Upper lobe of left lung (tissue), 6 donors: ENCODE data around the gene SECTM1. TPM values are rescaled to one million over a fixed set of nuclear protein-coding genes. Genes with fewer than 3 reads are reported as not detected.

Source experiments
- ATAC-seq, 2 donors: fragments of 200-7000 bp; cut with Tn5 transposase; one replicate each; pipeline ENCODE4 v1.9.1; 2022; ENCODE audit warnings: mild to moderate bottlenecking in 2 of 2, moderate library complexity in 2 of 2; ENCODE audit not compliant: low FRiP score in 2 of 2
- DNase-seq, 2 donors: peaks; one replicate each; pipeline ENCODE4 v3.0.0-alpha.2; 2019 to 2020
- H3K27ac ChIP-seq, 4 donors: fragments of 200-600 bp; sonication (generic); one replicate each; pipeline ENCODE4 v1.5.1; 2016 to 2019
- H3K27me3 ChIP-seq, 4 donors: fragments of 200-600 bp; sonication (generic); one replicate each; pipeline ENCODE4 v1.5.1; 2017 to 2019
- H3K36me3 ChIP-seq, 4 donors: fragments of 200-600 bp; sonication (generic); one replicate each; pipeline ENCODE4 v1.5.1; 2016 to 2019
- H3K4me1 ChIP-seq, 4 donors: fragments of 200-600 bp; sonication (generic); one replicate each; pipeline ENCODE4 v1.5.1; 2018 to 2019
- H3K4me3 ChIP-seq, 4 donors: fragments of 200-600 bp; sonication (generic); one replicate each; pipeline ENCODE4 v1.5.1; 2017 to 2019; ENCODE audit warnings: mild to moderate bottlenecking in 2 of 4, moderate library complexity in 1 of 4
- H3K9me3 ChIP-seq, 4 donors: fragments of 200-600 bp; sonication (generic); one replicate each; pipeline ENCODE4 v1.5.1; 2018 to 2019
- EP300 ChIP-seq, 4 donors: sonication (generic); formaldehyde crosslinking; IDR thresholded peaks; one replicate each; pipeline ENCODE4 v1.5.1; 2017; ENCODE audit warnings: antibody characterized with exemption in 4 of 4, control low read depth in 2 of 4
- POLR2A ChIP-seq, 4 donors: fragments of 450-650 bp; IDR thresholded peaks; one replicate each; pipeline ENCODE4 v1.5.1; 2016 to 2017; ENCODE audit warnings: antibody characterized with exemption in 4 of 4, mild to moderate bottlenecking in 2 of 4
- POLR2AphosphoS5 ChIP-seq, 2 donors: sonication (generic); formaldehyde crosslinking; IDR thresholded peaks; one replicate each; pipeline ENCODE4 v1.5.1; 2017; ENCODE audit warnings: antibody characterized with exemption in 2 of 2
- WGBS, 2 donors: methylation state at CpG; one replicate each; pipeline ENCODE4 v1.1.5; 2017 to 2018; 5-methylcytosine and 5-hydroxymethylcytosine counted together
- total RNA-seq, 6 donors: library from RNA; depleted of rRNA in 4 of 6; stranded (reverse); fragments of >200 nt in 4 of 6; gene quantifications; one replicate each; pipeline versions ENCODE4 v1.1.0 to v1.2.1, GENCODE V29; 2016 to 2021
- TF ChIP-seq, protein P1 (sequence below), 6 experiments: fragments of 450-650 bp in 4 of 6; fragments of 200-600 bp in 2 of 6; sonication (generic) in 2 of 6; IDR thresholded peaks; one replicate each; pipeline ENCODE4 v1.5.1; 2016 to 2019; ENCODE audit warnings: antibody characterized with exemption in 6 of 6
- donor health status: DM: no; HTN: no; CAD: no; lungs with moderate emphysema.
- donor health status: DM: no; HTN: yes; CAD: no; lungs with severe emphysema.

SECTM1 gene
- total RNA-seq, 6 donors from 2014 or later: 17.8 to 50.4 (median 36.2) TPM

DNA sequence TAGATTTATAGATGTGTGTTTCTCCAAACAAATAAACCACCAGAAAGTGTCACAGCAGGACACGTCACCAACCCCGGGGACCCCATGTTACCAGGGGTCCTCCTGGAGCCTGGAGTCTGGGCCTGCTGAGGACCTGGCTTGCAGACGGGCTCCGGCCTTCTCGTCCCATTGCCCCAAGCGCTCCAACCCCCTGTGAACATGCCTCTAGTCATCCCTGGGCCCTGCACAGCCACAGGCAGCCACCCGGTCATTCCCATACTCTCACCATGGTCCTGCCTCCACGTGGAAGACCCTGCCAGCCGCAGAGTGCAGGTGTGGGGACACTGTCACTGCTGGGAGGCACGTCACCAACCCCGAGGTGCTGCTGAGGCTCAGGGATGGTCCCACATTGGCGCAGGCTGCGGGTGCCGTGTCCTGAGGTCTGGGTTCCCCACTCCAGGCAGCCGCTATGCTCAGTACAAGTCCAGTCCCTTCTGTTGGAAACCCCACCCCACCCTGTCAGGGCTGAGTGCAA, 4.5 kb downstream of the SECTM1 start:
- TF ChIP-seq POLR2AphosphoS5 (IDR thresholded peaks at IDR 0.05) (no peak), EP300 (IDR thresholded peaks at IDR 0.05) (no peak), POLR2A (IDR thresholded peaks at IDR 0.05) (no peak)
- TF ChIP-seq, protein P1, sequence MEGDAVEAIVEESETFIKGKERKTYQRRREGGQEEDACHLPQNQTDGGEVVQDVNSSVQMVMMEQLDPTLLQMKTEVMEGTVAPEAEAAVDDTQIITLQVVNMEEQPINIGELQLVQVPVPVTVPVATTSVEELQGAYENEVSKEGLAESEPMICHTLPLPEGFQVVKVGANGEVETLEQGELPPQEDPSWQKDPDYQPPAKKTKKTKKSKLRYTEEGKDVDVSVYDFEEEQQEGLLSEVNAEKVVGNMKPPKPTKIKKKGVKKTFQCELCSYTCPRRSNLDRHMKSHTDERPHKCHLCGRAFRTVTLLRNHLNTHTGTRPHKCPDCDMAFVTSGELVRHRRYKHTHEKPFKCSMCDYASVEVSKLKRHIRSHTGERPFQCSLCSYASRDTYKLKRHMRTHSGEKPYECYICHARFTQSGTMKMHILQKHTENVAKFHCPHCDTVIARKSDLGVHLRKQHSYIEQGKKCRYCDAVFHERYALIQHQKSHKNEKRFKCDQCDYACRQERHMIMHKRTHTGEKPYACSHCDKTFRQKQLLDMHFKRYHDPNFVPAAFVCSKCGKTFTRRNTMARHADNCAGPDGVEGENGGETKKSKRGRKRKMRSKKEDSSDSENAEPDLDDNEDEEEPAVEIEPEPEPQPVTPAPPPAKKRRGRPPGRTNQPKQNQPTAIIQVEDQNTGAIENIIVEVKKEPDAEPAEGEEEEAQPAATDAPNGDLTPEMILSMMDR (IDR thresholded peaks at IDR 0.05): no peak
- no peak for ATAC-seq
- WGBS, 2 donors: 91% methylated on average over 7 to 15 of the region's 15 CpGs
- Histone ChIP-seq H3K4me1 (peaks cover 19 to 31% (median 26%) of the 10 kb centered on the region in 4 donors), H3K27ac (no peak overlapping the region), H3K4me3 (no peak overlapping the region), H3K36me3 (no peaks in the 10 kb centered on the region), H3K9me3 (no peaks in the 10 kb centered on the region), H3K27me3 (no peaks in the 10 kb centered on the region)
- DNase-seq: peak in 1 of 2 donors; percentile 70

DNA sequence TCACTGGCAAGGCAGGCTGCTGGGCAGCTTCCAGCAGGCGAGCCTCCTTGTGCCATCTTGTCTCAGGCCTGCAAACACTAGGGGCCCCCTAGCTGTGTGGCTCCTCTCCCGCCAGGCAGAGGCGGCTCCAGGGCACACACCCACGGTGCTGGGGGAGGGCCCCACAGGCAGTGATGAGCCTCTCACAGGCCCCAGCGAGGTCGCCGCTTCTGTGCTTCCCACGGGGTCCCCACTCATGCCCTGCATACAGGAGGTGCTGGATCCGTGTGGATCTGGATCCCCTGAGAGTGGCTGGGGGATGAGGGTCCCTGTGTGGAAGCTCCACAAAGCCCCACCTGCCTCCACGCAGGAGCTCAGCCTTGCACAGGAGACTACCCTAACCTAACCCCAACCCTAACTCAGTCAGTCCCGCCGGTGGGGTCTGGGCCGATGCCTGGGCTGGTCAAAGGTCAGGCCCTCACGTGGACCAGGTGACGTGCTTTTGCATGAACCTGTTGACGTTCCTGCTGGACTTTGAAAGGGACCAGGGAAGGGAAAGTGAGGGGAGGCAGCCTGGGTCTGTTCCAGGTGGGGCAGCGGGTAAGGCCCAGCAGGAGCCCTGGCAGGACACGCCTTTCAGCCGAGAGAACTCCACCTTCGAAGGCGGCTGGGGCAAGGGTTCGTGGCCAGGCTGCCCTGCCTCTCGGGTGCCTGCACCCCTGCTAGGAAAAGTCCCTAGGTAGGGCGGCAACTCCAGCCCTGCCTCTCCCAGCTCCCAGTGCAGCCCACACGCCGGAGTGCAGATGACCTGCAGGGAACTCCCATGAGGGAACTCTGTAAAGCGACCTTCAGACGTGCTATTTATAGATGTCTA, 5.2 kb downstream of the SECTM1 start:
- no peak overlapping the region for H3K4me3 ChIP-seq
- H3K4me1 ChIP-seq: peaks cover 15 to 24% (median 20%) of the 10 kb centered on the region in 4 donors
- no peak for ATAC-seq
- H3K36me3 ChIP-seq: no peaks in the 10 kb centered on the region
- TF ChIP-seq POLR2A (IDR thresholded peaks at IDR 0.05) (no peak), EP300 (IDR thresholded peaks at IDR 0.05) (no peak), POLR2AphosphoS5 (IDR thresholded peaks at IDR 0.05) (no peak)
- TF ChIP-seq, protein P1 (IDR thresholded peaks at IDR 0.05): no peak
- no peaks in the 10 kb centered on the region for H3K9me3 ChIP-seq
- 80 to 86% methylated on average over 17 to 28 of the region's 28 CpGs for WGBS, 2 donors
- no peaks in the 10 kb centered on the region for H3K27me3 ChIP-seq
- H3K27ac ChIP-seq: no peak overlapping the region
- peak in 1 of 2 donors; percentile 74 for DNase-seq

DNA sequence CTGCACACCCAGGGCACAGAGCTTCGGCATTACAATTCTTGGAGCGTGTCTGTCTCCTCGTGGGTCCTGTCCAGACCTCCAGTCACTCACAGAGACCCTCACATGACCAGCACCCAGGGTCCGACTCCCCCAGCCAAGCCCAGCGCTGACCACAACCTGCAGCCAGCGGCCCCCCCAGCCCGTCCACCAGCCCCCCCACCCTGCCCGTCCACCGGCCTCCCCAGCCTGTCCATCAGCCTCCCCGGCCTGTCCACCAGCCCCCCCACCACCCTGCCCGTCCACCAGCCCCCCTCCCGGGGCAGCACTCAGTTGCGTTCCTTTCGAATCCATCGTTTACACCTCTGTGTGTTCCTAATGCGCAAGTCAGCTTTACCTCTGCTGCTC, 5.8 kb downstream of the SECTM1 start:
- Histone ChIP-seq H3K36me3 (no peaks in the 10 kb centered on the region), H3K4me1 (peaks cover 10 to 18% (median 15%) of the 10 kb centered on the region in 4 donors), H3K4me3 (no peak overlapping the region), H3K9me3 (no peaks in the 10 kb centered on the region), H3K27me3 (no peaks in the 10 kb centered on the region), H3K27ac (no peak overlapping the region)
- TF ChIP-seq EP300 (IDR thresholded peaks at IDR 0.05): no peak
- no peak for TF ChIP-seq POLR2A (IDR thresholded peaks at IDR 0.05)
- TF ChIP-seq, protein P1 (IDR thresholded peaks at IDR 0.05): no peak
- no peak for TF ChIP-seq POLR2AphosphoS5 (IDR thresholded peaks at IDR 0.05)
- DNase-seq: no peak
- 71 to 88% methylated on average over 7 to 14 of the region's 16 CpGs for WGBS, 2 donors
- no peak for ATAC-seq

DNA sequence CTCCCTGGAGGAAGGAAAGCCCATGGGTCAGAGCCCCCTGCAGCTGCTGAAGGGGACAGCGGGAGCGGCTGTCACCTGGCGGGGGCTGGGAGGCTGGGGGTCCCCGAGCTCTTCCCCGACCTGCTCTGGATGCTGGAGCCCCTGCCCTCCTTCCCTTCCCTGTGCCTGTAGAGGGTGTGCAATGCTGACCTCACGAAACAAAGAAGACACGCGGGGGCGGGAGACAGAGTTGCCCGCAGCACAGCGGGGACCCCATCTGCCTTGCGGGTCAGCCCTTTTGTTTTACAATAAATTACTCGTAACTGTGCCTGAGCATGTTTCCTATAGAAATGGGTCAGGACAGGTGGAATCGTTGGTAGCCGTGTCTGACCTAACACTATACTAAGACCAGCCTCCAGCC, 6.3 kb downstream of the SECTM1 start:
- H3K4me3 ChIP-seq: no peak overlapping the region
- no peak for TF ChIP-seq POLR2AphosphoS5 (IDR thresholded peaks at IDR 0.05)
- TF ChIP-seq POLR2A (IDR thresholded peaks at IDR 0.05): no peak
- TF ChIP-seq EP300 (IDR thresholded peaks at IDR 0.05): no peak
- TF ChIP-seq, protein P1 (IDR thresholded peaks at IDR 0.05): no peak
- no peaks in the 10 kb centered on the region for H3K9me3 ChIP-seq
- ATAC-seq (no peak), DNase-seq (peak in 1 of 2 donors; percentile 41)
- no peaks in the 10 kb centered on the region for H3K27me3 ChIP-seq
- WGBS, 2 donors: 78 to 84% methylated on average over 12 to 15 of the region's 15 CpGs
- H3K4me1 ChIP-seq: peaks cover 6 to 13% (median 10%) of the 10 kb centered on the region in 4 donors
- no peaks in the 10 kb centered on the region for H3K36me3 ChIP-seq
- H3K27ac ChIP-seq: no peak overlapping the region
